ENCODE results near the gene ANAPC2.

- TF ChIP-seq CTCF (IDR thresholded peaks at IDR 0.05; ENCODE audit: insufficient read depth, low read depth, low read length): no peak
- TF ChIP-seq EZH2 (IDR thresholded peaks at IDR 0.05; ENCODE audit: insufficient read depth, low read length): no peak
Measured at GRCh38 chr9:137192859-137193258, 4.5 kb upstream of the ANAPC2 start.

All from astrocyte (in vitro differentiated cells and primary cell).